Neural crest cell (in vitro differentiated cells): Measurements from ENCODE around the gene NDUFAF3. TPM values are rescaled to one million over a fixed set of nuclear protein-coding genes. Genes with fewer than 3 reads are reported as not detected.

ENCODE experiments used
- DNase-seq: peaks from one replicate; pipeline ENCODE4 v3.0.0; 2021; ENCODE audit warnings: low read depth, mixed read lengths, low spot score
- H3K27ac Mint-ChIP-seq: one replicate; pipeline ENCODE4 v1.8.0; 2021; ENCODE audit warnings: mild to moderate bottlenecking, mixed read lengths; ENCODE audit not compliant: unreplicated experiment
- H3K27me3 Mint-ChIP-seq: 2 replicates; pipeline ENCODE4 v1.8.0; 2021; ENCODE audit warnings: low read depth, mild to moderate bottlenecking, mixed read lengths
- H3K36me3 Mint-ChIP-seq: 2 replicates; pipeline ENCODE4 v1.8.0; 2021; ENCODE audit warnings: low read depth, mild to moderate bottlenecking, mixed read lengths
- H3K4me1 Mint-ChIP-seq: 2 replicates; pipeline ENCODE4 v1.8.0; 2021; ENCODE audit warnings: mixed read lengths
- H3K4me3 Mint-ChIP-seq: one replicate; pipeline ENCODE4 v1.8.0; 2021; ENCODE audit warnings: mild to moderate bottlenecking, mixed read lengths
- H3K9me3 Mint-ChIP-seq: 2 replicates; pipeline ENCODE4 v1.8.0; 2021; ENCODE audit warnings: mixed read lengths
- total RNA-seq: library from RNA; stranded (reverse); gene quantifications from 2 replicates; pipeline ENCODE4 v1.2.1, GENCODE V29; 2021
- TF ChIP-seq, protein P1 (sequence below): fragments of 200-600 bp; sonication (generic); conservative IDR thresholded peaks from 2 replicates; pipeline ENCODE4 v1.5.0; 2021; ENCODE audit warnings: antibody characterized with exemption, mild to moderate bottlenecking

The NDUFAF3 gene
- total RNA-seq, 1 donor from 2014 or later = 70.9 TPM

DNA sequence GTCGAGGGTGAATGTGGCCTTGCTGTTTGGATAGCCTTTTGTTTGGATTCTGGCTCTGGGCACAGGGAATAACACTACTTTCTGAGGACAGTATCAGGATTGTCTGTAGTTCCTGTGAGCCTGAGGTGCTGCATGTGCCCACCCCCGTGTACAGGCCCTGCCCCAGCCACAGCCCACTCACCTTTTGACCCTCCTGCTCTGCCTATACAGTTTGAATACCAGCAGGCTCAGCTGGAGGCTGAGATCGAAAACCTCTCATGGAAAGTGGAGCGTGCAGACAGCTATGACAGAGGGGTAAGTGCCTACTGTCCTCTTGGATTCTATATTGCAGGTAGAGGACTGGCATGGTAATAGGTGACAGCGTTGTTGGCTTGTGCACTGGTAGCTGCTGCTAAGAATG is 39.2 kb upstream of the NDUFAF3 start:
- Mint-ChIP-seq H3K9me3 (no peaks in the 10 kb centered on the region), H3K27ac (no peak overlapping the region), H3K4me3 (peak overlapping the region; percentile 27), H3K27me3 (no peaks in the 10 kb centered on the region), H3K4me1 (peaks cover 5% of the 10 kb centered on the region), H3K36me3 (peaks cover 11% of the 10 kb centered on the region)
- DNase-seq = no peak
- TF ChIP-seq, protein P1, sequence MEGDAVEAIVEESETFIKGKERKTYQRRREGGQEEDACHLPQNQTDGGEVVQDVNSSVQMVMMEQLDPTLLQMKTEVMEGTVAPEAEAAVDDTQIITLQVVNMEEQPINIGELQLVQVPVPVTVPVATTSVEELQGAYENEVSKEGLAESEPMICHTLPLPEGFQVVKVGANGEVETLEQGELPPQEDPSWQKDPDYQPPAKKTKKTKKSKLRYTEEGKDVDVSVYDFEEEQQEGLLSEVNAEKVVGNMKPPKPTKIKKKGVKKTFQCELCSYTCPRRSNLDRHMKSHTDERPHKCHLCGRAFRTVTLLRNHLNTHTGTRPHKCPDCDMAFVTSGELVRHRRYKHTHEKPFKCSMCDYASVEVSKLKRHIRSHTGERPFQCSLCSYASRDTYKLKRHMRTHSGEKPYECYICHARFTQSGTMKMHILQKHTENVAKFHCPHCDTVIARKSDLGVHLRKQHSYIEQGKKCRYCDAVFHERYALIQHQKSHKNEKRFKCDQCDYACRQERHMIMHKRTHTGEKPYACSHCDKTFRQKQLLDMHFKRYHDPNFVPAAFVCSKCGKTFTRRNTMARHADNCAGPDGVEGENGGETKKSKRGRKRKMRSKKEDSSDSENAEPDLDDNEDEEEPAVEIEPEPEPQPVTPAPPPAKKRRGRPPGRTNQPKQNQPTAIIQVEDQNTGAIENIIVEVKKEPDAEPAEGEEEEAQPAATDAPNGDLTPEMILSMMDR = no peak

DNA sequence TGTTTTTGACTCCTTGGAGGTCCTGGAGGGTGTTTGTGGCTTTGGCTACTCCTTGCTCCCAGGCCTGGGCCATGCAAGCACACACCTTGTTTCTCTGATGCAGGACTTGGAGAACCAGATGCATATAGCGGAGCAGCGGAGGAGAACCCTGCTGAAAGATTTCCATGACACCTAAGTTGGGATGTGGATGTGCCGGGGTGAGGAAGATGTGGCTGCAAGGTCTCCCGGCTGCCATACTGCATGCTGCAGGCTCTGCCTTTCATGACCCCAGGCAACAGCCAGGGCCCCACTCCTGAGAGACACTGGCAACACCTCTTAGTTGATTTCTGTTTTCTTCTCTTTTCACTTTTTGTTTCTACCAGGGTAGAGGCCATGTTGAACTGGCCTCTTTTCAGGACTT is 38.8 kb upstream of the NDUFAF3 start:
- Mint-ChIP-seq H3K27ac (peak overlapping the region; percentile 53), H3K4me1 (peaks cover 9% of the 10 kb centered on the region), H3K4me3 (no peak overlapping the region), H3K36me3 (peaks cover 9% of the 10 kb centered on the region), H3K27me3 (no peaks in the 10 kb centered on the region), H3K9me3 (no peaks in the 10 kb centered on the region)
- TF ChIP-seq, protein P1 = no peak
- no peak for DNase-seq

DNA sequence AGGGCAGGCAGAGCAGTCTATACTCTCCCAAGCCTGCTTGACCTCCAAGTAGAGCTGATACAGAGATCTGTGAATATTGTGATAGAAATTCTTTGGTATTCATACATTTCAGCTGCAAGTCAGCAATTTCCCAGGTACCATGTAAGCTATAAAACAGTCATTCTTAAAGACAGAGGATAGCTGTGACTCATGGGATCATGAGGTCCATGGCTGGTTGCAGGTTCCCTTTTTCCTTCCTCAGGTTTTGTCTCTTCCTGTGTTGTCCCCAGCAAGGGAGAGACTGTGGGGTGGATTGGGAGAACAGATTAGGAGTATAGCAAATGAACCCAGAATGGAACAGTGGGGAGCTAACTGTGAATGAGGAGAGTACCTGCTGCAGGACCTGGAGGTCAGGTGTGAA is 37.3 kb upstream of the NDUFAF3 start:
- no peaks in the 10 kb centered on the region for H3K9me3 Mint-ChIP-seq
- no peaks in the 10 kb centered on the region for H3K27me3 Mint-ChIP-seq
- DNase-seq = no peak
- no peak overlapping the region for H3K27ac Mint-ChIP-seq
- peaks cover 19% of the 10 kb centered on the region for H3K4me1 Mint-ChIP-seq
- H3K4me3 Mint-ChIP-seq = no peak overlapping the region
- TF ChIP-seq, protein P1 = no peak
- peaks cover 4% of the 10 kb centered on the region for H3K36me3 Mint-ChIP-seq

DNA sequence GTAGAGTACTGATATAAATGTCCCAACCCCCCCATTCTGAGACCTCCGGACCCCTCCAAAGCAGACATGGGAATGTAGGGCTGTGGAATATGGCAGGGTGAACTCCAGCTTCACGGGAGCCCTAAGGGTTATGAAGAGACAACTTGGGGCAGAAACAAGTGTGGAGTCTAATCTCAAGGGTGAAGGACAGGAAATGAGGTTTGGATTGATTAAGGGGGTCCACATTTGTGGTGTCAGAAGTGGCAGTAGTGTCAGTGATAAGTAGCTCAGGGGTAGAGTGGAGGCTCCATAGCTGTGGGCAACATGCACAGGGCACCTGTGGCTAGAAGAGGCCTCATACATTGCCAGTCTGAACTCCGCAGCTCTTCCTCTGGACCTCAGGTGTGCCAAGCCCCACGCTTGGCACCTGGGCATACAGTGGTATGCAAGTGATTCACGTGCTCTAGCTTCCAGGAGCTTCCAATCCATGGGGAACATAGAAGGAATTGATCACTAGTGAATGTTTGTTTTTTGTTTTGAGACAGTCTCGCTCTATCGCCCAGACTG is 36.0 kb upstream of the NDUFAF3 start:
- peak overlapping the region; percentile 2 for H3K4me3 Mint-ChIP-seq
- no peaks in the 10 kb centered on the region for H3K27me3 Mint-ChIP-seq
- H3K27ac Mint-ChIP-seq = no peak overlapping the region
- no peaks in the 10 kb centered on the region for H3K9me3 Mint-ChIP-seq
- DNase-seq = no peak
- H3K4me1 Mint-ChIP-seq = peaks cover 23% of the 10 kb centered on the region
- no peaks in the 10 kb centered on the region for H3K36me3 Mint-ChIP-seq
- TF ChIP-seq, protein P1 = no peak

- Mint-ChIP-seq H3K4me3 (peak overlapping the region; percentile 95), H3K4me1 (peaks cover 31% of the 10 kb centered on the region), H3K27me3 (no peaks in the 10 kb centered on the region), H3K9me3 (no peaks in the 10 kb centered on the region), H3K27ac (peak overlapping the region; percentile 98), H3K36me3 (no peaks in the 10 kb centered on the region)
- DNase-seq = no peak
- TF ChIP-seq, protein P1 = no peak
These were observed 32.7 kb upstream of the NDUFAF3 start for GRCh38 chr3:48989126-48989795.
